ENCODE measurements around the gene SLC44A1. TPM values are rescaled to one million over a fixed set of nuclear protein-coding genes. Genes with fewer than 3 reads are reported as not detected.

SLC44A1 gene
- total RNA-seq, 4 donors from 2014 or later, result 45.3 to 74.9 (median 67.7) TPM

DNA sequence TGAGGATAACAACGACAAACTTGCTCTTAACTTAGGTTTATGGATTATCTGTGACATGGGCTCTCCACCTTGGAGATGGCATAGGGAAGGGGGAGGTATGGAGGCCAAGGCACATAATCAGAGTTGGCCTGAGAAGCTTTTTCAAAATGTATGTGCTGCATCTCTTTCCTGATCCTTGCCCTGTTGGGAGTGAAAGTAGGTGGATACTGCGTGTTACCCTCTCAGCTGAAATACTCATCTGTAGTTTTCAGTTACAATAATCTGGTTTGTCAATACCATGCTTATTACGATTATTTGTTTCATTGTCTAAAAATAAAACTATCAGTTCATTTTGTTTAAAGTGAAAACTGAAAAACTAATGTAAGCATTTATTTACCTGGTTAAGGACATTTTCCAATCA lies 86.7 kb downstream of the SLC44A1 start:
- no peak overlapping the region for H3K4me3 ChIP-seq
- 92 to 93% methylated on average over 3 of the region's 3 CpGs for WGBS, 2 donors
- H3K9me3 ChIP-seq, result no peaks in the 10 kb centered on the region
- H3K4me1 ChIP-seq, result peaks cover 0 to 40% (median 7%) of the 10 kb centered on the region in 4 donors
- DNase-seq (ENCODE audit: low spot score in 2 of 2), result no peak
- peaks cover 0 to 2% (median 0%) of the 10 kb centered on the region in 3 donors for H3K36me3 ChIP-seq
- TF ChIP-seq EP300 (IDR thresholded peaks at IDR 0.05), result no peak
- no peak for TF ChIP-seq POLR2A (IDR thresholded peaks at IDR 0.05)
- TF ChIP-seq CTCF (IDR thresholded peaks at IDR 0.05), result no peak
- H3K27ac ChIP-seq, result no peak overlapping the region
- H3K27me3 ChIP-seq, result no peaks in the 10 kb centered on the region

DNA sequence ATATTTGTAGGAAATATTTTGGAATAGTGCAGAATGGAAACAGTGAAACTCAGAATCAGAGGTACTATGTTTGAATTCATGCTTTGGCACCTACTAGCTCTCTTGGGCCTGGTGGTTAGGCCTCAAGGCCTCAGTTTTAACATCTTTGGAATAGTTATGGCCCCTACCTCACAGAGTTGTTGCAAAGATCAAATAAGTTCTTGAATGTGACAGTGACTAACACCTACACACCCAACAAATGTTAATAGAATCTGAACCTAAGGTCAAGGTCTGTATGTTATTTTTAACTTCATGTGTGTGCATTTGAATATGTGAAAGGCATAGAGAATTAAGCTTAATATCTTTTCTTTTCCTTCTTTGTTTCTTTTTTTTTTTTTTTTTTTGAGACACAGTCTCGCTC lies 87.3 kb downstream of the SLC44A1 start:
- H3K4me1 ChIP-seq, result peaks cover 0 to 40% (median 7%) of the 10 kb centered on the region in 4 donors
- no peaks in the 10 kb centered on the region for H3K9me3 ChIP-seq
- WGBS, 2 donors, result 100% methylated on average over 1 of the region's 1 CpG
- no peaks in the 10 kb centered on the region for H3K27me3 ChIP-seq
- H3K36me3 ChIP-seq, result peaks cover 0 to 8% (median 0%) of the 10 kb centered on the region in 3 donors
- TF ChIP-seq EP300 (IDR thresholded peaks at IDR 0.05) (no peak), CTCF (IDR thresholded peaks at IDR 0.05) (no peak), POLR2A (IDR thresholded peaks at IDR 0.05) (no peak)
- H3K4me3 ChIP-seq, result no peak overlapping the region
- DNase-seq (ENCODE audit: low spot score in 2 of 2), result no peak
- H3K27ac ChIP-seq, result no peak overlapping the region

- Histone ChIP-seq H3K4me1 (peaks cover 0 to 40% (median 7%) of the 10 kb centered on the region in 4 donors), H3K27me3 (no peaks in the 10 kb centered on the region), H3K4me3 (no peak overlapping the region), H3K9me3 (no peaks in the 10 kb centered on the region), H3K27ac (peak overlapping the region in 1 of 4 donors; percentile 57), H3K36me3 (peaks cover 0 to 14% (median 0%) of the 10 kb centered on the region in 3 donors)
- TF ChIP-seq CTCF (IDR thresholded peaks at IDR 0.05) (no peak), POLR2A (IDR thresholded peaks at IDR 0.05) (no peak), EP300 (IDR thresholded peaks at IDR 0.05) (no peak)
- WGBS, 2 donors, result 58 to 66% methylated on average over 2 of the region's 2 CpGs
- no peak for DNase-seq (ENCODE audit: low spot score in 2 of 2)
Measured at GRCh38 chr9:105332471-105332870, 88.0 kb downstream of the SLC44A1 start.

- DNase-seq (ENCODE audit: low spot score in 2 of 2), result no peak
- TF ChIP-seq EP300 (IDR thresholded peaks at IDR 0.05) (no peak), CTCF (IDR thresholded peaks at IDR 0.05) (no peak), POLR2A (IDR thresholded peaks at IDR 0.05) (no peak)
- peaks cover 0 to 40% (median 7%) of the 10 kb centered on the region in 4 donors for H3K4me1 ChIP-seq
- no peaks in the 10 kb centered on the region for H3K9me3 ChIP-seq
- H3K27ac ChIP-seq, result peak overlapping the region in 1 of 4 donors; percentile 57
- no peaks in the 10 kb centered on the region for H3K27me3 ChIP-seq
- H3K36me3 ChIP-seq, result peaks cover 0 to 17% (median 0%) of the 10 kb centered on the region in 3 donors
- H3K4me3 ChIP-seq, result no peak overlapping the region
- WGBS, 2 donors, result 94 to 96% methylated on average over 1 of the region's 1 CpG
Measured at GRCh38 chr9:105333076-105333475, 88.6 kb downstream of the SLC44A1 start.

DNA sequence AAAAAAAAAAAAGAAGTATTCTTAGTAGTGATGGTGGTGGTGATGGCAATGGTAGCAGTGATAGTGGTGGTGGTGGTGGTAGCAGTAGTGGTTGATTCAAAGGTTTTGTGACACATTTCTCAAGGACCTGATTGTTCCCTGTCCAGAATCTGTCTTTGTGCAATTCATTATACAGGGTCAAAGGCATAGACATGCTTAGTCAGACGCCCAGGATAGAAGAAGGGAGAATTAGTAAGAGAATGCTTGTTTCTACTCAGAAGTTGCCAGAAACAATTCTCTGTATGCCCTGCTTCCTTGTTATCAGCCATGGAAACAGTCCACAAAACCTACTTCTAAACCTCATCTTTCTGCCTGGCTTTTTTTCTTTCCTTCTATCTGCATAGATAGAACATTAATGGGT lies 89.4 kb downstream of the SLC44A1 start:
- H3K9me3 ChIP-seq, result no peaks in the 10 kb centered on the region
- peaks cover 0 to 40% (median 7%) of the 10 kb centered on the region in 4 donors for H3K4me1 ChIP-seq
- 52 to 54% methylated on average over 1 of the region's 1 CpG for WGBS, 2 donors
- no peaks in the 10 kb centered on the region for H3K27me3 ChIP-seq
- no peak for TF ChIP-seq EP300 (IDR thresholded peaks at IDR 0.05)
- no peak overlapping the region for H3K4me3 ChIP-seq
- no peak for DNase-seq (ENCODE audit: low spot score in 2 of 2)
- peaks cover 0 to 22% (median 0%) of the 10 kb centered on the region in 3 donors for H3K36me3 ChIP-seq
- H3K27ac ChIP-seq, result no peak overlapping the region

GRCh38 chr9:105338308-105338707 lies 93.9 kb downstream of the SLC44A1 start:
- Histone ChIP-seq H3K4me3 (no peak overlapping the region), H3K9me3 (no peaks in the 10 kb centered on the region), H3K4me1 (peaks cover 0 to 25% (median 2%) of the 10 kb centered on the region in 4 donors), H3K27ac (no peak overlapping the region), H3K27me3 (no peaks in the 10 kb centered on the region), H3K36me3 (peaks cover 0 to 26% (median 0%) of the 10 kb centered on the region in 3 donors)
- DNase-seq (ENCODE audit: low spot score in 2 of 2), result no peak
- 93 to 98% methylated on average over 2 of the region's 2 CpGs for WGBS, 2 donors
- no peak for TF ChIP-seq EP300 (IDR thresholded peaks at IDR 0.05)
- no peak for TF ChIP-seq CTCF (IDR thresholded peaks at IDR 0.05)
- TF ChIP-seq POLR2A (IDR thresholded peaks at IDR 0.05), result no peak

All from tibial nerve (tissue), 4 donors.